Glutamatergic neuron (in vitro differentiated cells): ENCODE data around the gene CTBS. TPM values are rescaled to one million over a fixed set of nuclear protein-coding genes. Genes with fewer than 3 reads are reported as not detected.

Experiments used
- DNase-seq: peaks from one replicate; pipeline ENCODE4 v3.0.0; 2022
- H3K27ac Mint-ChIP-seq: one replicate; pipeline ENCODE4 v1.8.0; 2020; ENCODE audit warnings: mild to moderate bottlenecking, mixed read lengths, inconsistent platforms; ENCODE audit not compliant: unreplicated experiment
- H3K27me3 Mint-ChIP-seq: one replicate; pipeline ENCODE4 v1.8.0; 2020; ENCODE audit warnings: mild to moderate bottlenecking, moderate library complexity, mixed read lengths, inconsistent platforms; ENCODE audit not compliant: unreplicated experiment
- H3K36me3 Mint-ChIP-seq: one replicate; pipeline ENCODE4 v1.8.0; 2020; ENCODE audit warnings: mild to moderate bottlenecking, mixed read lengths, inconsistent platforms; ENCODE audit not compliant: unreplicated experiment
- H3K4me1 Mint-ChIP-seq: one replicate; pipeline ENCODE4 v1.8.0; 2020; ENCODE audit warnings: mild to moderate bottlenecking, low read depth, mixed read lengths, inconsistent platforms; ENCODE audit not compliant: unreplicated experiment
- H3K4me3 Mint-ChIP-seq: one replicate; pipeline ENCODE4 v1.8.0; 2020; ENCODE audit warnings: mild to moderate bottlenecking, mixed read lengths, inconsistent platforms; ENCODE audit not compliant: unreplicated experiment
- H3K9me3 Mint-ChIP-seq: one replicate; pipeline ENCODE4 v1.8.0; 2020; ENCODE audit warnings: mild to moderate bottlenecking, moderate library complexity, mixed read lengths, inconsistent platforms; ENCODE audit not compliant: unreplicated experiment
- total RNA-seq: library from RNA; stranded (reverse); fragmentation: NEBNext Ultra II Directional; extraction: Animal tissue kit (Norgen Biotek cat#: 25700); gene quantifications from one replicate; pipeline ENCODE4 v1.2.1, GENCODE V29; 2021; ENCODE audit not compliant: unreplicated experiment
- TF ChIP-seq, protein P1 (sequence below): fragments of 200-600 bp; sonication (generic); IDR thresholded peaks from one replicate; pipeline ENCODE4 v1.5.0; 2021; ENCODE audit not compliant: partially characterized antibody, unreplicated experiment

CTBS gene
- total RNA-seq, 1 donor from 2014 or later: 2.0 TPM

- no peak overlapping the region for H3K27ac Mint-ChIP-seq
Measured at GRCh38 chr1:84617349-84617748, 43.1 kb upstream of the CTBS start.

DNA sequence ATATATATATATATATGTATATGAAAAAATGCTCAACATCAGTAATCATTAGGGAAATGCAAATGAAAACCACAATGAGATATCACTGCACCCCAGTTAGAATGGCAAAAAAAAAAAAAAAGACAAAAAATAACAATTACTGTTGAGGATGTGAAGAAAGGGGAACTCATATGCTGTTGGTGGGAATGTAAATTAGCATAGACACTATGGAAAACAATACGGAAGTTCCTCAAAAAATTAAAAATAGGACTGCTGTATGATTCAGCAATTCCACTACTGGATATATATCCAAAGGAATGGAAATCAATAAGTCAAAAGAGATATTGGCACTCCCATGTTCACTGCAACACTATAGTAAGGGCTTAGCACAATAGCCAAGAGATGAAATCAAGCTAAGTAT, 41.5 kb upstream of the CTBS start:
- Mint-ChIP-seq H3K4me1 (peaks cover 14% of the 10 kb centered on the region), H3K36me3 (peaks cover 14% of the 10 kb centered on the region), H3K4me3 (no peak overlapping the region), H3K27me3 (peaks cover 2% of the 10 kb centered on the region), H3K27ac (no peak overlapping the region), H3K9me3 (peaks cover 4% of the 10 kb centered on the region)
- no peak for DNase-seq
- TF ChIP-seq, protein P1, sequence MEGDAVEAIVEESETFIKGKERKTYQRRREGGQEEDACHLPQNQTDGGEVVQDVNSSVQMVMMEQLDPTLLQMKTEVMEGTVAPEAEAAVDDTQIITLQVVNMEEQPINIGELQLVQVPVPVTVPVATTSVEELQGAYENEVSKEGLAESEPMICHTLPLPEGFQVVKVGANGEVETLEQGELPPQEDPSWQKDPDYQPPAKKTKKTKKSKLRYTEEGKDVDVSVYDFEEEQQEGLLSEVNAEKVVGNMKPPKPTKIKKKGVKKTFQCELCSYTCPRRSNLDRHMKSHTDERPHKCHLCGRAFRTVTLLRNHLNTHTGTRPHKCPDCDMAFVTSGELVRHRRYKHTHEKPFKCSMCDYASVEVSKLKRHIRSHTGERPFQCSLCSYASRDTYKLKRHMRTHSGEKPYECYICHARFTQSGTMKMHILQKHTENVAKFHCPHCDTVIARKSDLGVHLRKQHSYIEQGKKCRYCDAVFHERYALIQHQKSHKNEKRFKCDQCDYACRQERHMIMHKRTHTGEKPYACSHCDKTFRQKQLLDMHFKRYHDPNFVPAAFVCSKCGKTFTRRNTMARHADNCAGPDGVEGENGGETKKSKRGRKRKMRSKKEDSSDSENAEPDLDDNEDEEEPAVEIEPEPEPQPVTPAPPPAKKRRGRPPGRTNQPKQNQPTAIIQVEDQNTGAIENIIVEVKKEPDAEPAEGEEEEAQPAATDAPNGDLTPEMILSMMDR: no peak

More at GRCh38 chr1:84617349-84617748, 43.1 kb upstream of the CTBS start:
- Mint-ChIP-seq H3K27me3 (peaks cover 4% of the 10 kb centered on the region), H3K36me3 (peaks cover 14% of the 10 kb centered on the region), H3K4me1 (peaks cover 7% of the 10 kb centered on the region), H3K9me3 (peaks cover 2% of the 10 kb centered on the region), H3K4me3 (no peak overlapping the region)
- DNase-seq: no peak
- TF ChIP-seq, protein P1: no peak

GRCh38 chr1:84613887-84614286, 39.6 kb upstream of the CTBS start:
- Mint-ChIP-seq H3K36me3 (peaks cover 14% of the 10 kb centered on the region), H3K4me1 (peaks cover 7% of the 10 kb centered on the region), H3K27me3 (peaks cover 2% of the 10 kb centered on the region), H3K9me3 (peaks cover 2% of the 10 kb centered on the region), H3K4me3 (no peak overlapping the region), H3K27ac (no peak overlapping the region)
- DNase-seq: no peak
- TF ChIP-seq, protein P1: no peak

DNA sequence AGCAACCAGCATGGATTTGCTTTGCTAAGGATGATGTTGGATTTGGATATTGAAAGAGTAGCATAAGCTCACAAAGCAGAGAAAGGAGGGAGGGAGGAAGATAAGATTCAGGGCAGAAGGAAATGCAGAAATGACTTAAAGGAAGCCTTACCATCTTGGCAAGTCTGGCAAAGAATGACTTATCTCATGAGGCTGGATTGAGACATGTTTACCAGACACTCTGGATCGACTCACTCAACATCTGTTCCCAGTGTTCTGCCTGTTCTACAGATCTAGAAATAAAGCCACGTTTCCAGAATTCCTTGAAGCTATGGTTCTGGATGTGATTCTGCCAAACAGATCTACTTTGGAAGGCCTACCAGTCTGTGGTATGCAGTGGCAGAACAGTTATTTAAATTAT, 38.8 kb upstream of the CTBS start:
- TF ChIP-seq, protein P1: no peak
- DNase-seq: no peak
- H3K36me3 Mint-ChIP-seq: peaks cover 14% of the 10 kb centered on the region
- H3K4me1 Mint-ChIP-seq: peaks cover 7% of the 10 kb centered on the region
- peaks cover 2% of the 10 kb centered on the region for H3K27me3 Mint-ChIP-seq
- H3K27ac Mint-ChIP-seq: no peak overlapping the region
- H3K4me3 Mint-ChIP-seq: no peak overlapping the region
- H3K9me3 Mint-ChIP-seq: peaks cover 2% of the 10 kb centered on the region

DNA sequence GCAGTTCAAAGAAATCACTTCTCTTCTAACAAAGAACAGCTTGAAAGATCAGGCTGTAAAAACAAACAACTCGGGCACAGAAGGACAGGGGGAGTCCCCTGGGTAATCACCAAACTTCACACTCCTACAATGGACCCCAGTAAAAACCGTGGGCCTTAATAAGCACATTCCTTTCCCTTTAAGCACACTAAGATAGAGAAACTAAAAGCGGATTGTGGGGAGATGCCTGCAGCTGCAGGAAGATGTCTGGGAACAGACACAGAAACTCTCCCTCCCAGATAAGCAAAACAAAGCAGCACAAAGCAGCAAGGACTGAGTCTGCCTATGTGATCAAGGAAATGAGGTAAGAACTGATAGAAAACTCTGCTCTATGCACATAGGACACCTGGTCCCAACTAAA, 37.6 kb upstream of the CTBS start:
- DNase-seq: no peak
- H3K9me3 Mint-ChIP-seq: peaks cover 2% of the 10 kb centered on the region
- TF ChIP-seq, protein P1: no peak
- peaks cover 2% of the 10 kb centered on the region for H3K27me3 Mint-ChIP-seq
- H3K4me3 Mint-ChIP-seq: peak overlapping the region; percentile 18
- peaks cover 7% of the 10 kb centered on the region for H3K4me1 Mint-ChIP-seq
- peak overlapping the region; percentile 60 for H3K27ac Mint-ChIP-seq
- H3K36me3 Mint-ChIP-seq: peaks cover 15% of the 10 kb centered on the region
